ENCODE measurements around the gene PCNT. TPM values are rescaled to one million over a fixed set of nuclear protein-coding genes. Genes with fewer than 3 reads are reported as not detected.

PCNT gene
- total and polyA plus RNA-seq, 2 of the 8 experiments (the other 6 are each of a cell fraction or from before 2014, with no cell fraction given), result 9.9 to 45.1 TPM

DNA sequence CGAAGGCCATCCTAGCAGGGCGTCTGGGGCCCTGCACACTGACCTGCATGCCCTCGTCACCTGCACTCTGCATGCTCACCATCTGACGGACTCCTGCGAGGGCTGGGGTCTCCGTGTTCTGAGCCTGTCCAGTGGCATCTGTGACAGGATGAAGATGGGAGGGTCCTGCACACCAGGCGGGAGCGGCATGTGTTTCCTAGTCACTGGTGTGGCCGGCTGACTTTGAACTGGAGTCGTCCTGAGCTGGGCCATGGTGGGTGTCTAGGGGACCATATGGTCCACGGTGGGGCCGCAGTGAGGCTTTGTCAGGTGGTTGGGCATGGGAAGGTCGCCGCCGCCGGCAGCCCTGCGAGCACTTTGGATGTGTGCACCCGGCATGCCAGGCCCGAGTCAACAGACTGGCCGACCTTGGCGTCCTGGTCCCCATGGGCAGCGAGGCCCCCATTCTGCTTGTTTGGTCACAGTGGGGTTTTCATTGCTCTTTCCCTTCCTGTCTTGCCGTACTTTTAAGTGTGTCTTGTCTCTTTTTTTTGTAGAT, 118.1 kb downstream of the PCNT start (continued):
- TF ChIP-seq, protein P1, sequence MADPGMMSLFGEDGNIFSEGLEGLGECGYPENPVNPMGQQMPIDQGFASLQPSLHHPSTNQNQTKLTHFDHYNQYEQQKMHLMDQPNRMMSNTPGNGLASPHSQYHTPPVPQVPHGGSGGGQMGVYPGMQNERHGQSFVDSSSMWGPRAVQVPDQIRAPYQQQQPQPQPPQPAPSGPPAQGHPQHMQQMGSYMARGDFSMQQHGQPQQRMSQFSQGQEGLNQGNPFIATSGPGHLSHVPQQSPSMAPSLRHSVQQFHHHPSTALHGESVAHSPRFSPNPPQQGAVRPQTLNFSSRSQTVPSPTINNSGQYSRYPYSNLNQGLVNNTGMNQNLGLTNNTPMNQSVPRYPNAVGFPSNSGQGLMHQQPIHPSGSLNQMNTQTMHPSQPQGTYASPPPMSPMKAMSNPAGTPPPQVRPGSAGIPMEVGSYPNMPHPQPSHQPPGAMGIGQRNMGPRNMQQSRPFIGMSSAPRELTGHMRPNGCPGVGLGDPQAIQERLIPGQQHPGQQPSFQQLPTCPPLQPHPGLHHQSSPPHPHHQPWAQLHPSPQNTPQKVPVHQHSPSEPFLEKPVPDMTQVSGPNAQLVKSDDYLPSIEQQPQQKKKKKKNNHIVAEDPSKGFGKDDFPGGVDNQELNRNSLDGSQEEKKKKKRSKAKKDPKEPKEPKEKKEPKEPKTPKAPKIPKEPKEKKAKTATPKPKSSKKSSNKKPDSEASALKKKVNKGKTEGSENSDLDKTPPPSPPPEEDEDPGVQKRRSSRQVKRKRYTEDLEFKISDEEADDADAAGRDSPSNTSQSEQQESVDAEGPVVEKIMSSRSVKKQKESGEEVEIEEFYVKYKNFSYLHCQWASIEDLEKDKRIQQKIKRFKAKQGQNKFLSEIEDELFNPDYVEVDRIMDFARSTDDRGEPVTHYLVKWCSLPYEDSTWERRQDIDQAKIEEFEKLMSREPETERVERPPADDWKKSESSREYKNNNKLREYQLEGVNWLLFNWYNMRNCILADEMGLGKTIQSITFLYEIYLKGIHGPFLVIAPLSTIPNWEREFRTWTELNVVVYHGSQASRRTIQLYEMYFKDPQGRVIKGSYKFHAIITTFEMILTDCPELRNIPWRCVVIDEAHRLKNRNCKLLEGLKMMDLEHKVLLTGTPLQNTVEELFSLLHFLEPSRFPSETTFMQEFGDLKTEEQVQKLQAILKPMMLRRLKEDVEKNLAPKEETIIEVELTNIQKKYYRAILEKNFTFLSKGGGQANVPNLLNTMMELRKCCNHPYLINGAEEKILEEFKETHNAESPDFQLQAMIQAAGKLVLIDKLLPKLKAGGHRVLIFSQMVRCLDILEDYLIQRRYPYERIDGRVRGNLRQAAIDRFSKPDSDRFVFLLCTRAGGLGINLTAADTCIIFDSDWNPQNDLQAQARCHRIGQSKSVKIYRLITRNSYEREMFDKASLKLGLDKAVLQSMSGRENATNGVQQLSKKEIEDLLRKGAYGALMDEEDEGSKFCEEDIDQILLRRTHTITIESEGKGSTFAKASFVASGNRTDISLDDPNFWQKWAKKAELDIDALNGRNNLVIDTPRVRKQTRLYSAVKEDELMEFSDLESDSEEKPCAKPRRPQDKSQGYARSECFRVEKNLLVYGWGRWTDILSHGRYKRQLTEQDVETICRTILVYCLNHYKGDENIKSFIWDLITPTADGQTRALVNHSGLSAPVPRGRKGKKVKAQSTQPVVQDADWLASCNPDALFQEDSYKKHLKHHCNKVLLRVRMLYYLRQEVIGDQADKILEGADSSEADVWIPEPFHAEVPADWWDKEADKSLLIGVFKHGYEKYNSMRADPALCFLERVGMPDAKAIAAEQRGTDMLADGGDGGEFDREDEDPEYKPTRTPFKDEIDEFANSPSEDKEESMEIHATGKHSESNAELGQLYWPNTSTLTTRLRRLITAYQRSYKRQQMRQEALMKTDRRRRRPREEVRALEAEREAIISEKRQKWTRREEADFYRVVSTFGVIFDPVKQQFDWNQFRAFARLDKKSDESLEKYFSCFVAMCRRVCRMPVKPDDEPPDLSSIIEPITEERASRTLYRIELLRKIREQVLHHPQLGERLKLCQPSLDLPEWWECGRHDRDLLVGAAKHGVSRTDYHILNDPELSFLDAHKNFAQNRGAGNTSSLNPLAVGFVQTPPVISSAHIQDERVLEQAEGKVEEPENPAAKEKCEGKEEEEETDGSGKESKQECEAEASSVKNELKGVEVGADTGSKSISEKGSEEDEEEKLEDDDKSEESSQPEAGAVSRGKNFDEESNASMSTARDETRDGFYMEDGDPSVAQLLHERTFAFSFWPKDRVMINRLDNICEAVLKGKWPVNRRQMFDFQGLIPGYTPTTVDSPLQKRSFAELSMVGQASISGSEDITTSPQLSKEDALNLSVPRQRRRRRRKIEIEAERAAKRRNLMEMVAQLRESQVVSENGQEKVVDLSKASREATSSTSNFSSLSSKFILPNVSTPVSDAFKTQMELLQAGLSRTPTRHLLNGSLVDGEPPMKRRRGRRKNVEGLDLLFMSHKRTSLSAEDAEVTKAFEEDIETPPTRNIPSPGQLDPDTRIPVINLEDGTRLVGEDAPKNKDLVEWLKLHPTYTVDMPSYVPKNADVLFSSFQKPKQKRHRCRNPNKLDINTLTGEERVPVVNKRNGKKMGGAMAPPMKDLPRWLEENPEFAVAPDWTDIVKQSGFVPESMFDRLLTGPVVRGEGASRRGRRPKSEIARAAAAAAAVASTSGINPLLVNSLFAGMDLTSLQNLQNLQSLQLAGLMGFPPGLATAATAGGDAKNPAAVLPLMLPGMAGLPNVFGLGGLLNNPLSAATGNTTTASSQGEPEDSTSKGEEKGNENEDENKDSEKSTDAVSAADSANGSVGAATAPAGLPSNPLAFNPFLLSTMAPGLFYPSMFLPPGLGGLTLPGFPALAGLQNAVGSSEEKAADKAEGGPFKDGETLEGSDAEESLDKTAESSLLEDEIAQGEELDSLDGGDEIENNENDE (IDR thresholded peaks at IDR 0.05; ENCODE audit: insufficient replicate concordance, low read length), result no peak
- TF ChIP-seq BCL11A (IDR thresholded peaks at IDR 0.05; ENCODE audit: low read depth in 2 of 2, low read length in 2 of 2) (no peak), HDAC2 (IDR thresholded peaks at IDR 0.05; ENCODE audit: borderline replicate concordance in 1 of 2, low read depth in 2 of 2, low read length in 2 of 2) (no peak), SP2 (IDR thresholded peaks at IDR 0.05; ENCODE audit: low read length) (no peak)
- TF ChIP-seq, protein P2, sequence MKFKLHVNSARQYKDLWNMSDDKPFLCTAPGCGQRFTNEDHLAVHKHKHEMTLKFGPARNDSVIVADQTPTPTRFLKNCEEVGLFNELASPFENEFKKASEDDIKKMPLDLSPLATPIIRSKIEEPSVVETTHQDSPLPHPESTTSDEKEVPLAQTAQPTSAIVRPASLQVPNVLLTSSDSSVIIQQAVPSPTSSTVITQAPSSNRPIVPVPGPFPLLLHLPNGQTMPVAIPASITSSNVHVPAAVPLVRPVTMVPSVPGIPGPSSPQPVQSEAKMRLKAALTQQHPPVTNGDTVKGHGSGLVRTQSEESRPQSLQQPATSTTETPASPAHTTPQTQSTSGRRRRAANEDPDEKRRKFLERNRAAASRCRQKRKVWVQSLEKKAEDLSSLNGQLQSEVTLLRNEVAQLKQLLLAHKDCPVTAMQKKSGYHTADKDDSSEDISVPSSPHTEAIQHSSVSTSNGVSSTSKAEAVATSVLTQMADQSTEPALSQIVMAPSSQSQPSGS (IDR thresholded peaks at IDR 0.05; ENCODE audit: low read length), result no peak
